Body of pancreas (tissue), 4 donors: ENCODE measurements around the gene COX19. TPM values are rescaled to one million over a fixed set of nuclear protein-coding genes. Genes with fewer than 3 reads are reported as not detected.
A peak's percentile ranks its signal among the peaks of the same experiment; 100 is the strongest.

Experiments used
- ATAC-seq: fragments of 150-250 bp; one replicate; pipeline ENCODE4 v1.9.1; 2016
- DNase-seq, 4 donors: peaks; one replicate each; pipeline ENCODE4 v3.0.0-alpha.2; 2019
- H3K27ac ChIP-seq, 4 donors: fragments of 200-600 bp; sonication (generic); 1 replicate in 3 of 4; 2 replicates in 1 of 4; pipeline versions ENCODE4 v1.5.1 to v1.6.1; 2016 to 2019; ENCODE audit warnings: mild to moderate bottlenecking in 1 of 4, mixed read lengths in 1 of 4, moderate library complexity in 1 of 4
- H3K27me3 ChIP-seq, 2 donors: fragments of 200-600 bp; sonication (generic); one replicate each; pipeline ENCODE4 v1.6.0; 2016; ENCODE audit warnings: mild to moderate bottlenecking in 1 of 2
- H3K36me3 ChIP-seq, 2 donors: fragments of 200-600 bp; sonication (generic); replicated peaks in 1 of 2; 2 replicates each; pipeline ENCODE4 v1.5.1; 2016; ENCODE audit warnings: low read depth in 2 of 2; ENCODE audit not compliant: insufficient read depth in 1 of 2
- H3K4me1 ChIP-seq: fragments of 200-600 bp; sonication (generic); one replicate; pipeline ENCODE4 v1.6.0; 2016
- H3K4me3 ChIP-seq, 2 donors: fragments of 200-600 bp; sonication (generic); 1 replicate in 1 of 2; 2 replicates in 1 of 2; pipeline ENCODE4 v1.5.1; 2016 to 2019
- H3K9me3 ChIP-seq, 3 donors: fragments of 200-600 bp; sonication (generic); 1 replicate in 2 of 3; 2 replicates in 1 of 3; pipeline ENCODE4 v1.5.1; 2016
- POLR2A ChIP-seq, 3 donors: fragments of 450-650 bp; IDR thresholded peaks; one replicate each; pipeline ENCODE4 v1.6.1; 2016; ENCODE audit warnings: antibody characterized with exemption in 3 of 3, mild to moderate bottlenecking in 2 of 3
- WGBS, 2 donors: methylation state at CpG; one replicate each; pipeline ENCODE4 v1.1.5; 2017; 5-methylcytosine and 5-hydroxymethylcytosine counted together
- intact Hi-C: fragments of 100-400 bp; cut with DNase I; formaldehyde crosslinking; loops from one replicate; pipeline ENCODE4 v1.15.1; 2023
- total RNA-seq, 2 donors: library from RNA; depleted of rRNA; stranded (reverse); fragments of >200 nt; gene quantifications; one replicate each; pipeline ENCODE4 v1.1.0, GENCODE V29; 2016
- TF ChIP-seq, protein P1 (sequence below), 7 experiments: fragments of 450-650 bp in 4 of 7; fragments of 200-600 bp in 3 of 7; sonication (generic) in 3 of 7; IDR thresholded peaks; one replicate each; pipeline ENCODE4 v1.5.1; 2016 to 2019; ENCODE audit warnings: antibody characterized with exemption in 7 of 7

COX19 gene
- total RNA-seq, 2 donors from 2014 or later = 9.6 to 25.1 TPM

DNA sequence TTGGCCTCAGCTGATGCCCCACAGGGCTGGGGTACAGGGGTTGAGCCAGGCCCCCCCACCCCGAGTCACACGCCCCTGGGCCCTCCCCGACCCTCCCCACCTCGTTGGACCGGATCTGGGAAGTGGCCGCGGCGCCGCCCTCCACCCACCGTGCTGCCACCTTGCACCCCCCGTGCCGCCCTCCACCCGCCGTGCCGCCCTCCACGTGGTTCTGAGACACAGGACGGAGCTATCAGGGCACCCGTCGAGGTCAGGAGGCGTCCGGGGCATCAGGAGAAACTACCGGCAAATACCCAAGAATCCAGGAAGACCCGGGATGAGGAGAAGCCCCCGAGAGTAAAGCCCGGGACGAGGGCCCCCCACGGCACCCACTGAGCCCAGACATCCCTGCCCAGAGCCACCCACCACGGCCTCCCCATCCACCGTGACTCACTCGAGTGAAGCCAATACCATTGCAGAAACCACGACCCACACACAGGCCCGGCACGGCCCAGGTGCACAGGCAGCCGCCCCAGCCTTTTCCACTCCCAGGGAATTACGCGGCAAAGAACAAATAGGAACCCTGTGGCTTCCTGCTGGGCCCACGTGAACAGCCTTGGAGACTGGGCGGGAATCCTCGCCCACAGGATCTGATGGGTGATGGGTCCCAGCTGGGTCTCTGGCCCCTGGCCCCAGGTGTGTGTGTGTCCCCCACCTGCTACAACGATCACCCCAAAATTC lies 54.8 kb downstream of the COX19 start:
- ATAC-seq = no peak
- H3K4me1 ChIP-seq = peaks cover 10% of the 10 kb centered on the region

DNA sequence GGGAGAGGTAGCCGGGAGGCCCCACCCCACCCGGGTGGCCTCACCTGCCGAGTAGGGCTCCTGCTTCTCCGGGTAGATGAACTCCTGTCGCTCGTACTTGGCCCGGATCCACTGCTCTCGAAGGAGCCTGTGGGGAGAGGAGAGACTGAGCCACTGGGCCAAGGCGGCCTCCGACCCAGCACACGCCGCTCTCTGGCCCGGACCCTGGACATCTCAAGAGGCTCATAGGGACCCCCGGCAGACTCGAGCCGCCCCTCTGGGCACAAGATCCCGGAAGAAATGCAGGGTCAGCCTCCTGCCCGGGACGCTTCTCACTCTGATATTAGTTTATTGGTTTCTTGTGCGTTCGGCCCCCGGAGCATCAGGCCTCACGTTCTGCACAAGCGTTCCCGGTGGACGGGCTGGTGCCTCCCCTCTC lies 55.4 kb downstream of the COX19 start:
- Histone ChIP-seq H3K36me3 (no peaks in the 10 kb centered on the region), H3K27ac (no peak overlapping the region), H3K4me3 (no peak overlapping the region), H3K4me1 (peaks cover 10% of the 10 kb centered on the region), H3K9me3 (no peaks in the 10 kb centered on the region), H3K27me3 (no peaks in the 10 kb centered on the region)
- 84 to 88% methylated on average over 7 to 15 of the region's 26 CpGs for WGBS, 2 donors
- intact Hi-C loops = no loop called here
- peak; percentile 1 to 10 (median 7) for DNase-seq
- ATAC-seq = no peak
- TF ChIP-seq, protein P1, sequence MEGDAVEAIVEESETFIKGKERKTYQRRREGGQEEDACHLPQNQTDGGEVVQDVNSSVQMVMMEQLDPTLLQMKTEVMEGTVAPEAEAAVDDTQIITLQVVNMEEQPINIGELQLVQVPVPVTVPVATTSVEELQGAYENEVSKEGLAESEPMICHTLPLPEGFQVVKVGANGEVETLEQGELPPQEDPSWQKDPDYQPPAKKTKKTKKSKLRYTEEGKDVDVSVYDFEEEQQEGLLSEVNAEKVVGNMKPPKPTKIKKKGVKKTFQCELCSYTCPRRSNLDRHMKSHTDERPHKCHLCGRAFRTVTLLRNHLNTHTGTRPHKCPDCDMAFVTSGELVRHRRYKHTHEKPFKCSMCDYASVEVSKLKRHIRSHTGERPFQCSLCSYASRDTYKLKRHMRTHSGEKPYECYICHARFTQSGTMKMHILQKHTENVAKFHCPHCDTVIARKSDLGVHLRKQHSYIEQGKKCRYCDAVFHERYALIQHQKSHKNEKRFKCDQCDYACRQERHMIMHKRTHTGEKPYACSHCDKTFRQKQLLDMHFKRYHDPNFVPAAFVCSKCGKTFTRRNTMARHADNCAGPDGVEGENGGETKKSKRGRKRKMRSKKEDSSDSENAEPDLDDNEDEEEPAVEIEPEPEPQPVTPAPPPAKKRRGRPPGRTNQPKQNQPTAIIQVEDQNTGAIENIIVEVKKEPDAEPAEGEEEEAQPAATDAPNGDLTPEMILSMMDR (IDR thresholded peaks at IDR 0.05) = no peak
- TF ChIP-seq POLR2A (IDR thresholded peaks at IDR 0.05) = no peak

More for the DNA sequence above, 54.8 kb downstream of the COX19 start:
- Histone ChIP-seq H3K36me3 (no peaks in the 10 kb centered on the region), H3K9me3 (no peaks in the 10 kb centered on the region), H3K4me3 (no peak overlapping the region), H3K27me3 (no peaks in the 10 kb centered on the region), H3K27ac (no peak overlapping the region)
- intact Hi-C loops = no loop called here
- peak; percentile 1 to 10 (median 6) for DNase-seq
- 71 to 85% methylated on average over 12 to 38 of the region's 40 CpGs for WGBS, 2 donors
- TF ChIP-seq POLR2A (IDR thresholded peaks at IDR 0.05) = no peak
- TF ChIP-seq, protein P1 (IDR thresholded peaks at IDR 0.05) = no peak

DNA sequence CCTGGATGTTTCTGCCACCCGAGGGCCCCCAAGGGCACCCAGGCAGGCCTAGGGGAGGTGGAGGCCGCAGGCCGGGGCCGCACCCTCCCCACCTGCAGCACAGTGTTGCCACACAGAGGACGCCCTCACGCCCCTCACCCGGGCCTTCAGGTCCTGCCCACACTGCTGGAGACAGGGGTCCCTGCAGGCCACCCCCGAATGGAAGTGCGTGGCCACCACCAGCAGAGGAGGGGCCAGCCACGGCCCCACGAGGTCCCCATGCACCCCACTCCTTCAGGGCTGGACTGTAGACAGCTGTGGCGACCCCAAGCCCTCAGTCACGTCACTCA lies 56.3 kb downstream of the COX19 start:
- no peak overlapping the region for H3K4me3 ChIP-seq
- no peak overlapping the region for H3K27ac ChIP-seq
- no peaks in the 10 kb centered on the region for H3K36me3 ChIP-seq
- H3K27me3 ChIP-seq = no peaks in the 10 kb centered on the region
- no peak for TF ChIP-seq POLR2A (IDR thresholded peaks at IDR 0.05)
- TF ChIP-seq, protein P1 (IDR thresholded peaks at IDR 0.05) = no peak
- ATAC-seq (no peak), DNase-seq (peak in 3 of 4 donors; percentile 4 to 9 (median 4))
- H3K4me1 ChIP-seq = peaks cover 10% of the 10 kb centered on the region
- no peaks in the 10 kb centered on the region for H3K9me3 ChIP-seq
- intact Hi-C loops = no loop called here
- 86 to 92% methylated on average over 2 to 13 of the region's 13 CpGs for WGBS, 2 donors

DNA sequence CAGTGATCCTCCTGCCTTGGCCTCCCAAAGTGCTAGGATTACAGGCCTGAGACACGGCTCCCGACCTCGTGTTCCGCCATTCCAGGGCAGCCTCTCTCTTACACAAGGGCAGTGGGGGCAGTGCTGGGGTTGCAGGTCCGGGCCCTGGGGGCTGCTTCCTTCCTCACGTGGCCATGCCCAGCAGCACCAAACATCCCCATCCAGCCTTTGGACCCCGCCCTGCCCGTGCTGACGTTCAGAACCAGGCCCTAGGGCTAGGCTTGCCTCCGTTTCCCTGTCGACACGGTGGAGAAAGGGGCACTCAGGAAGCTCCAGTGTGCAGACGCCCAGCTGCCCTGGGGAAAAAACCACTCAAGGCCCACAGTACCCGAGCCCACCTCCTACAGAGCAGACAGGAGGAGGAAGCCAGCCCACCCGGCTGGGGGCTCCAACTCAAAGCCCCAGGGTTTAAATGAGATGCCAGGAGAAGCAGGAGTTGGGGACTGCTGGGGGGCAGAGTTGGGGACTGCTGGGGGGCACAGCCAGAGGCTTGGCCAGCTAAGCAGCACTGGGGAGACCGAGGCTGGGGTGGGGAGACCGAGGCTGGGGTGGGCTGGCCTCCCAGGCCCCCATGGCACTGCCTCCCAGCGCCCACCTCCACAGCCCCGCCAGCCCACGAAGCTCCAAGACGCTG lies 56.8 kb downstream of the COX19 start:
- H3K4me3 ChIP-seq = no peak overlapping the region
- WGBS, 2 donors = 90% methylated on average over 2 to 21 of the region's 21 CpGs
- H3K27me3 ChIP-seq = no peaks in the 10 kb centered on the region
- ATAC-seq = no peak
- H3K27ac ChIP-seq = no peak overlapping the region
- no peaks in the 10 kb centered on the region for H3K36me3 ChIP-seq
- intact Hi-C loops = no loop called here
- TF ChIP-seq, protein P1 (IDR thresholded peaks at IDR 0.05) = no peak
- no peak for TF ChIP-seq POLR2A (IDR thresholded peaks at IDR 0.05)
- no peaks in the 10 kb centered on the region for H3K9me3 ChIP-seq
- peaks cover 10% of the 10 kb centered on the region for H3K4me1 ChIP-seq
- DNase-seq = peak in 3 of 4 donors; percentile 4 to 8 (median 8)
